GM19035 (cell line): Measurements from ENCODE around the gene EML3.
"Not testable (repeated sequence)": the region's sequence is repeated elsewhere in the genome, so short reads cannot be mapped to it uniquely, and the experiment has no call there.

Source experiments
- ATAC-seq: cut with Tn5 transposase; IDR thresholded peaks from one replicate; pipeline ENCODE4 v1.9.1; 2021; ENCODE audit not compliant: unreplicated experiment

The EML3 gene

GRCh38 chr11:62573592-62574362, 38.8 kb downstream of the EML3 start, which contains the start of gene EEF1G:
EEF1G (minus strand) TSS chr11:62573891; CDS start chr11:62573842, 49 bp downstream.
- peak; percentile 93 for ATAC-seq

GRCh38 chr11:62573006-62573591, 39.5 kb downstream of the EML3 start:
- ATAC-seq: peak; percentile 1

- no peak for ATAC-seq
Measured at GRCh38 chr11:62572431-62572830, 40.1 kb downstream of the EML3 start.

- not testable (repeated sequence) for ATAC-seq
Measured at GRCh38 chr11:62571493-62571892, 41.1 kb downstream of the EML3 start.

- ATAC-seq: not testable (repeated sequence)
Measured at GRCh38 chr11:62570903-62571302, 41.7 kb downstream of the EML3 start.

- no peak for ATAC-seq
Measured at GRCh38 chr11:62569611-62570010, 43.0 kb downstream of the EML3 start.

- ATAC-seq: no peak
Measured at GRCh38 chr11:62567018-62567633, 45.4 kb downstream of the EML3 start.

GRCh38 chr11:62566247-62566646, 46.3 kb downstream of the EML3 start:
- no peak for ATAC-seq

GRCh38 chr11:62565100-62565802, 47.3 kb downstream of the EML3 start:
- ATAC-seq: no peak

GRCh38 chr11:62561677-62562230, 50.8 kb downstream of the EML3 start:
- not testable (repeated sequence) for ATAC-seq

GRCh38 chr11:62560566-62561103, 51.9 kb downstream of the EML3 start:
- no peak for ATAC-seq

- not testable (repeated sequence) for ATAC-seq
Measured at GRCh38 chr11:62559626-62560025, 52.9 kb downstream of the EML3 start.

GRCh38 chr11:62559204-62559603, 53.4 kb downstream of the EML3 start:
- no peak for ATAC-seq

- ATAC-seq: no peak
Measured at GRCh38 chr11:62558669-62559068, 53.9 kb downstream of the EML3 start.

GRCh38 chr11:62556875-62557631, 55.5 kb downstream of the EML3 start:
- ATAC-seq: no peak

- ATAC-seq: peak; percentile 36
Measured at GRCh38 chr11:62556108-62556874, 56.3 kb downstream of the EML3 start.

GRCh38 chr11:62555464-62556107, 57.0 kb downstream of the EML3 start:
- ATAC-seq: peak; percentile 40

GRCh38 chr11:62554387-62555167, 58.0 kb downstream of the EML3 start:
- ATAC-seq: no peak
